Lower leg skin (tissue), 3 donors: Measurements from ENCODE around the gene RAB43.

Source experiments
- CTCF ChIP-seq, 3 donors: fragments of 450-650 bp; IDR thresholded peaks; one replicate each; pipeline ENCODE4 v1.5.1; 2016; ENCODE audit warnings: antibody characterized with exemption in 3 of 3, mild to moderate bottlenecking in 3 of 3, moderate library complexity in 2 of 3
- POLR2A ChIP-seq, 2 donors: fragments of 450-650 bp; IDR thresholded peaks; one replicate each; pipeline ENCODE4 v1.6.1; 2016 to 2017; ENCODE audit warnings: antibody characterized with exemption in 2 of 2, mild to moderate bottlenecking in 1 of 2, moderate library complexity in 1 of 2

- no peak for TF ChIP-seq CTCF (IDR thresholded peaks at IDR 0.05)
- no peak for TF ChIP-seq POLR2A (IDR thresholded peaks at IDR 0.05)
These were observed 69.7 kb downstream of the RAB43 start for GRCh38 chr3:129051871-129052340.
